GM18526 (cell line): ENCODE measurements around the gene IL20RB.

Source experiments
- POLR2A ChIP-seq: IDR thresholded peaks from 3 replicates; pipeline ENCODE4 v1.6.1; 2011; ENCODE audit not compliant: insufficient read length; ENCODE audit errors: extremely low read depth

The IL20RB gene

GRCh38 chr3:136994772-136995516 lies 37.2 kb downstream of the IL20RB start:
- TF ChIP-seq POLR2A: no peak

- no peak for TF ChIP-seq POLR2A
These were observed 37.9 kb downstream of the IL20RB start for GRCh38 chr3:136995652-136996051.

- no peak for TF ChIP-seq POLR2A
These were observed 42.3 kb downstream of the IL20RB start for GRCh38 chr3:137000039-137000438.

GRCh38 chr3:137008131-137008530 lies 50.3 kb downstream of the IL20RB start:
- no peak for TF ChIP-seq POLR2A

- no peak for TF ChIP-seq POLR2A
These were observed 51.2 kb downstream of the IL20RB start for GRCh38 chr3:137008976-137009375.

GRCh38 chr3:137010137-137010536 lies 52.4 kb downstream of the IL20RB start:
- no peak for TF ChIP-seq POLR2A

- TF ChIP-seq POLR2A: no peak
These were observed 53.4 kb downstream of the IL20RB start for GRCh38 chr3:137011153-137011552.

GRCh38 chr3:137012097-137012501 lies 54.3 kb downstream of the IL20RB start:
- TF ChIP-seq POLR2A: no peak

GRCh38 chr3:137013951-137014688 lies 56.3 kb downstream of the IL20RB start:
- TF ChIP-seq POLR2A: no peak

GRCh38 chr3:137020315-137020714 lies 62.5 kb downstream of the IL20RB start:
- no peak for TF ChIP-seq POLR2A

- TF ChIP-seq POLR2A: no peak
These were observed 63.1 kb downstream of the IL20RB start for GRCh38 chr3:137020888-137021287.

- no peak for TF ChIP-seq POLR2A
These were observed 66.6 kb downstream of the IL20RB start for GRCh38 chr3:137024348-137024747.

GRCh38 chr3:137026701-137027100 lies 68.9 kb downstream of the IL20RB start:
- no peak for TF ChIP-seq POLR2A

- TF ChIP-seq POLR2A: no peak
These were observed 74.8 kb downstream of the IL20RB start for GRCh38 chr3:137032465-137033120.

- TF ChIP-seq POLR2A: no peak
These were observed 77.8 kb downstream of the IL20RB start for GRCh38 chr3:137035631-137036030.

GRCh38 chr3:137039570-137039969 lies 81.8 kb downstream of the IL20RB start:
- TF ChIP-seq POLR2A: no peak

GRCh38 chr3:137041251-137041650 lies 83.5 kb downstream of the IL20RB start:
- no peak for TF ChIP-seq POLR2A

- TF ChIP-seq POLR2A: no peak
These were observed 83.9 kb downstream of the IL20RB start for GRCh38 chr3:137041686-137042085.
